ENCODE results near the gene AFF1.

AFF1 gene

GRCh38 chr4:86950831-86951525 lies 16.2 kb downstream of the AFF1 start:
- DNase-seq: no peak

GRCh38 chr4:86955888-86956451 lies 21.2 kb downstream of the AFF1 start:
- no peak for DNase-seq

GRCh38 chr4:86957215-86957614 lies 22.4 kb downstream of the AFF1 start:
- DNase-seq: no peak

- no peak for DNase-seq
Observed at GRCh38 chr4:86959588-86960500, 25.0 kb downstream of the AFF1 start.

GRCh38 chr4:86960557-86960961 lies 25.7 kb downstream of the AFF1 start:
- DNase-seq: no peak

- no peak for DNase-seq
Observed at GRCh38 chr4:86961116-86961515, 26.3 kb downstream of the AFF1 start.

GRCh38 chr4:86961605-86962295 lies 26.9 kb downstream of the AFF1 start:
- DNase-seq: peak; percentile 61

GRCh38 chr4:86963697-86964096 lies 28.9 kb downstream of the AFF1 start:
- no peak for DNase-seq

GRCh38 chr4:86965019-86965976 lies 30.5 kb downstream of the AFF1 start:
- no peak for DNase-seq

GRCh38 chr4:86967073-86967472 lies 32.3 kb downstream of the AFF1 start:
- DNase-seq: no peak

- no peak for DNase-seq
Observed at GRCh38 chr4:86967798-86968197, 33.0 kb downstream of the AFF1 start.

GRCh38 chr4:86968547-86968946 lies 33.7 kb downstream of the AFF1 start:
- DNase-seq: no peak

GRCh38 chr4:86970447-86971354 lies 35.9 kb downstream of the AFF1 start:
- peak; percentile 32 for DNase-seq

- no peak for DNase-seq
Observed at GRCh38 chr4:86971355-86971683, 36.5 kb downstream of the AFF1 start.

- DNase-seq: no peak
Observed at GRCh38 chr4:86972997-86973396, 38.2 kb downstream of the AFF1 start.

GRCh38 chr4:86973668-86974067 lies 38.9 kb downstream of the AFF1 start:
- DNase-seq: no peak

GRCh38 chr4:86974551-86974994 lies 39.8 kb downstream of the AFF1 start:
- DNase-seq: no peak

- no peak for DNase-seq
Observed at GRCh38 chr4:86975927-86976326, 41.1 kb downstream of the AFF1 start.

- no peak for DNase-seq
Observed at GRCh38 chr4:86976801-86977485, 42.1 kb downstream of the AFF1 start.

- DNase-seq: peak; percentile 19
Observed at GRCh38 chr4:86977621-86978184, 42.9 kb downstream of the AFF1 start.
